Tibial artery (tissue), 4 donors: ENCODE measurements around the gene DPP10.

Experiments
- DNase-seq, 2 donors: peaks; one replicate each; pipeline ENCODE4 v3.0.0-alpha.2; 2019
- H3K27ac ChIP-seq, 2 donors: fragments of 200-600 bp; sonication (generic) in 1 of 2; 1 replicate in 1 of 2; 2 replicates in 1 of 2; pipeline ENCODE4 v1.5.1; 2018 to 2019; ENCODE audit warnings: mild to moderate bottlenecking in 1 of 2
- H3K27me3 ChIP-seq, 2 donors: fragments of 200-600 bp; sonication (generic) in 1 of 2; one replicate each; pipeline versions ENCODE4 v1.5.1 to v1.6.0; 2016 to 2019
- H3K36me3 ChIP-seq, 3 donors: fragments of 200-600 bp; sonication (generic) in 2 of 3; one replicate each; pipeline ENCODE4 v1.5.1; 2016 to 2019; ENCODE audit warnings: mild to moderate bottlenecking in 2 of 3
- H3K4me1 ChIP-seq, 4 donors: fragments of 200-600 bp; sonication (generic) in 2 of 4; 1 replicate in 3 of 4; 2 replicates in 1 of 4; pipeline ENCODE4 v1.5.1; 2016 to 2019
- H3K4me3 ChIP-seq, 2 donors: fragments of 200-600 bp; sonication (generic) in 1 of 2; 1 replicate in 1 of 2; 2 replicates in 1 of 2; pipeline ENCODE4 v1.5.1; 2018 to 2019; ENCODE audit warnings: mild to moderate bottlenecking in 2 of 2
- H3K9me3 ChIP-seq, 3 donors: fragments of 200-600 bp; sonication (generic) in 1 of 3; one replicate each; pipeline ENCODE4 v1.5.1; 2016 to 2019
- intact Hi-C: fragments of 100-400 bp; cut with DNase I; formaldehyde crosslinking; loops from one replicate; pipeline ENCODE4 v1.15.0; 2023; ENCODE audit warnings: low total_unique reads
- TF ChIP-seq, protein P1 (sequence below), 2 experiments: fragments of 200-600 bp in 1 of 2; fragments of 450-650 bp in 1 of 2; IDR thresholded peaks; one replicate each; pipeline ENCODE4 v1.5.1; 2017 to 2019; ENCODE audit warnings: antibody characterized with exemption in 2 of 2, mild to moderate bottlenecking in 1 of 2, moderate library complexity in 1 of 2

DPP10 gene

GRCh38 chr2:114699423-114699944 is 257.0 kb downstream of the DPP10 start:
- no peaks in the 10 kb centered on the region for H3K27me3 ChIP-seq
- no peaks in the 10 kb centered on the region for H3K9me3 ChIP-seq
- no peak overlapping the region for H3K27ac ChIP-seq
- intact Hi-C loops: no loop called here
- H3K4me1 ChIP-seq: no peaks in the 10 kb centered on the region
- no peaks in the 10 kb centered on the region for H3K36me3 ChIP-seq
- TF ChIP-seq, protein P1, sequence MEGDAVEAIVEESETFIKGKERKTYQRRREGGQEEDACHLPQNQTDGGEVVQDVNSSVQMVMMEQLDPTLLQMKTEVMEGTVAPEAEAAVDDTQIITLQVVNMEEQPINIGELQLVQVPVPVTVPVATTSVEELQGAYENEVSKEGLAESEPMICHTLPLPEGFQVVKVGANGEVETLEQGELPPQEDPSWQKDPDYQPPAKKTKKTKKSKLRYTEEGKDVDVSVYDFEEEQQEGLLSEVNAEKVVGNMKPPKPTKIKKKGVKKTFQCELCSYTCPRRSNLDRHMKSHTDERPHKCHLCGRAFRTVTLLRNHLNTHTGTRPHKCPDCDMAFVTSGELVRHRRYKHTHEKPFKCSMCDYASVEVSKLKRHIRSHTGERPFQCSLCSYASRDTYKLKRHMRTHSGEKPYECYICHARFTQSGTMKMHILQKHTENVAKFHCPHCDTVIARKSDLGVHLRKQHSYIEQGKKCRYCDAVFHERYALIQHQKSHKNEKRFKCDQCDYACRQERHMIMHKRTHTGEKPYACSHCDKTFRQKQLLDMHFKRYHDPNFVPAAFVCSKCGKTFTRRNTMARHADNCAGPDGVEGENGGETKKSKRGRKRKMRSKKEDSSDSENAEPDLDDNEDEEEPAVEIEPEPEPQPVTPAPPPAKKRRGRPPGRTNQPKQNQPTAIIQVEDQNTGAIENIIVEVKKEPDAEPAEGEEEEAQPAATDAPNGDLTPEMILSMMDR (IDR thresholded peaks at IDR 0.05): no peak
- DNase-seq: no peak
- no peak overlapping the region for H3K4me3 ChIP-seq

GRCh38 chr2:114700440-114700839 is 258.0 kb downstream of the DPP10 start:
- no peak for DNase-seq
- H3K4me3 ChIP-seq: no peak overlapping the region
- no peak overlapping the region for H3K27ac ChIP-seq
- H3K9me3 ChIP-seq: no peaks in the 10 kb centered on the region
- H3K27me3 ChIP-seq: no peaks in the 10 kb centered on the region
- no peaks in the 10 kb centered on the region for H3K36me3 ChIP-seq
- no peaks in the 10 kb centered on the region for H3K4me1 ChIP-seq
- TF ChIP-seq, protein P1 (IDR thresholded peaks at IDR 0.05): no peak
- intact Hi-C loops: no loop called here

DNA sequence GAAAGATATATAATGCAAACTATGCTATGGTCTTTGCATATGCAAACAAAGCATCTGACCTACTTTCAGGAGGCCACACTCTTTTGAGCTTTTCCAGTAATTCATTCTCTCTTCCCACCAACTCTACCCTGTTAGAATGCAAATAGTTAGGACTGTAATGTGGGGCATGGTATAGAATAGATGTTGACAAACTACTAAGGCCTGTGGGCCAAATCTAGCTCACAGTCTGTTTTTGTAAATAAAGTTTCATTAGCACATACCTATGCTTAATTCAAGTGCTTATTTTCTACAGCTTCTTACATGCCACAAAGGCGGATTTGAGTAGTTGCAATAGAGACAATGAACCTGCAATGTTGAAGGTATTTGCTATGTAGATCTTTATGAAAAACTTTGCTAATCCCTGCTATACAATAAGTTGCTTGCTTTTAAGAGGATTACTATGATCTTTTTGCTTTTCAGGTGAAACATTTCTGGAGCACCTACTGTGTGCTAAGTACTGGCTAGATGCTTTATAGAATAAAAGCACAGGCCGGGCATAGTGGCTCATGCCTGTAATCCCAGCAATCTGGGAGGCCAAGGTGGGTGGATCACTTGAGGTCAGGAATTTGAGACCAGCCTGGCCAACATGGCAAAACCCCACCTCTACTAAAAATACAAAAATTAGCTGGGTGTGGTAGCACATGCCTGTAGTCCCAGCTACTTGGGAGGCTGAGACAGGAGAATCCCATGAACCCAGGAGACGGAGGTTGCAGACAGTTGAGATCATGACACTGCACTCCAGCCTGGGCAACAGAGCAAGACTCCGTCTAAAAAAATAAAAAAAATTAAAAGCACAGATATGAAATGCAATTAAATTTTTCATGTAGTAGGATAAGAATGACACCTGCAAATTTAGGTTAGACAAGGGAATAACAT is 267.8 kb downstream of the DPP10 start:
- Histone ChIP-seq H3K9me3 (no peaks in the 10 kb centered on the region), H3K36me3 (no peaks in the 10 kb centered on the region), H3K27ac (no peak overlapping the region), H3K4me3 (no peak overlapping the region), H3K4me1 (no peaks in the 10 kb centered on the region), H3K27me3 (no peaks in the 10 kb centered on the region)
- no peak for DNase-seq
- intact Hi-C loops: no loop called here
- TF ChIP-seq, protein P1 (IDR thresholded peaks at IDR 0.05): no peak

DNA sequence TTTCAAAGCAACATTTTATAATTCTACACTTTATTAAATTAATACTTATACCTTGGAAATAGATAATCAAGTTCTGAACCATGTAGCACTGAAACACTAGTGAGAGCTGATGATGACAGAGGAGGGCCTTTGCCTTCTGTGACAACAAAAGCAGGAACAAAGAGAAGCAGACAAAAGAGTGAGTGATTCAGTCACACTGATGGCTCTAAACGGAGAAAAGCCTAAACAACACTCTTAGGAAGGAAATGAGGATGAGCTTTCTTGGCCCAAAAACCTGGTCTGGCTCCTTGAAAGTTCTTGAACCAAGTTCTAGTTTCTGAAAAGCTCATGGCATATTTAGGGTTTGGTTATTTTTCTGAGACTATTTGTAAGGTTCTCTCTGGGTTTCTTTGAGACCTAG is 271.9 kb downstream of the DPP10 start:
- Histone ChIP-seq H3K9me3 (no peaks in the 10 kb centered on the region), H3K4me3 (no peak overlapping the region), H3K4me1 (no peaks in the 10 kb centered on the region), H3K27me3 (no peaks in the 10 kb centered on the region), H3K27ac (no peak overlapping the region), H3K36me3 (no peaks in the 10 kb centered on the region)
- intact Hi-C loops: no loop called here
- DNase-seq: no peak
- TF ChIP-seq, protein P1 (IDR thresholded peaks at IDR 0.05): no peak

DNA sequence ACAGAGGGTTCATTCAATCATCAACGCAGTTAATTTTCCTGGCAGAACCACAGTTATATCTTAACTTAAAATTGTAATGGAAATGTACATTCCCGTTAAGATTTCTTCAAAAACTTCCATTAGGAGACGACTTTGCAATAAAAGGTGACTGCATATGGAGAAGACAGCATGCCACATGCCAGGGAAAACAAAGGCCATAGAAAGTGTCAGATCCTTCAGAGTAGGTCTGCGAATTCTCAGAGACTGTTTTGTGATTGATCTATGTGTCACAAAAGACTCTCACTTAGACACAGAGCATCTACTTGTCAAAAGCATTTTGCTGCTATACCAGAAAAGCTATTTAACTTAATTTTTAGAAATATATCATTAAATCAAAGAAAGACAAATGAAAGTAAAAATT is 274.6 kb downstream of the DPP10 start:
- intact Hi-C loops: no loop called here
- Histone ChIP-seq H3K27me3 (no peaks in the 10 kb centered on the region), H3K4me1 (no peaks in the 10 kb centered on the region), H3K9me3 (no peaks in the 10 kb centered on the region), H3K4me3 (no peak overlapping the region), H3K36me3 (no peaks in the 10 kb centered on the region), H3K27ac (no peak overlapping the region)
- TF ChIP-seq, protein P1 (IDR thresholded peaks at IDR 0.05): no peak
- DNase-seq: no peak
